Stimulated activated CD8-positive, alpha-beta memory T cell treated with anti-CD3 and anti-CD28 coated beads, Interleukin-7, amount 100 ng/mL, for 48 hours (primary cell): Measurements from ENCODE around the gene PXMP4.

Experiments used
- DNase-seq, 2 donors: peaks; one replicate each; pipeline ENCODE4 v3.0.0-alpha.2; 2020; ENCODE audit warnings: low read depth in 1 of 2; ENCODE audit errors: extremely low read depth in 1 of 2

Gene PXMP4

DNA sequence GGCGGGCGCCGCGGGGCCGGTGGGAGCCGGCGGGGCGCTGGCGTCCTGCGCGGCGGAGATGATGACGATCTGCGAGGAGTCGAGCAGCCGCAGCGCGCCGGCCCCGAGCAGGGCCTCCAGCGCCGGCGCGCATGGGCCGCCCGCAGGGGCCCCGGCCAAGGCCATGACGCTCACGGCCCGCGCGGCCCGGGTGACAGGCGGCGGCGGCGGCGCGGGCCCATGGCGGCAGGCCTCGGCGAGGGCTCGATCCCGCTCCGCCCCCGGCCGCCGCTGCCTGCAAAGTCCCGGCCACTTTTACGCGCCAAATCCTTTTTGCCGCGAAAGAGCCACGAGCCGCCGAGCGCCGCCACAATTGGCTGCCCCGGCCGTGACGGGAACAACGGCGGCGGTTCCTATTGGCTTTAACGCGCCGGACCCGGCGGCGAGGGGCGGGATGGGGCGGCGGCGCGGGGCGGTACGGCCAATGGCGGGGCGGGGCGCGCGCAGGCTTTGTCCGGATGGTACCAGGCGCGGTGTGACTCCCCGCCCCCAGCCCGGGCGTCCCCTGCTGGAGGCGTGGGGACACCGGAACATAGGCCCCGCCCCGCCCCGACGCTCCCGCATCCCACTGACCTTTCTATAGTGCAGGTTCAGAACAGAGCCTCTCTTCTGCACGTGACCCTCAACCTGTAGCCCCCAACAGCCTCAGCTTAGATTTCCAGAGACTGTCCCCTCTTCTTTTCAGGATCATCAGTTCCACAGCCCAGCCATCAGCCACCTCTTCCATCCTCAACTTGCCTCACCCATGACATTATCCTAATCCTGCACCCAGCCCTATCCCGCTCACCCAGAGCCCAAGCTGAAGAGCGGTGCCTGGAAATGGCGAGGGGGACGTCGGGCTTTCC lies 33.8 kb downstream of the PXMP4 start, which contains the start of gene E2F1:
TSS of gene E2F1 (minus strand) at position 286 of the 884 bp plus-strand sequence. CDS start at position 165, 121 bp downstream.
- DNase-seq: peak; percentile 91 to 97

DNA sequence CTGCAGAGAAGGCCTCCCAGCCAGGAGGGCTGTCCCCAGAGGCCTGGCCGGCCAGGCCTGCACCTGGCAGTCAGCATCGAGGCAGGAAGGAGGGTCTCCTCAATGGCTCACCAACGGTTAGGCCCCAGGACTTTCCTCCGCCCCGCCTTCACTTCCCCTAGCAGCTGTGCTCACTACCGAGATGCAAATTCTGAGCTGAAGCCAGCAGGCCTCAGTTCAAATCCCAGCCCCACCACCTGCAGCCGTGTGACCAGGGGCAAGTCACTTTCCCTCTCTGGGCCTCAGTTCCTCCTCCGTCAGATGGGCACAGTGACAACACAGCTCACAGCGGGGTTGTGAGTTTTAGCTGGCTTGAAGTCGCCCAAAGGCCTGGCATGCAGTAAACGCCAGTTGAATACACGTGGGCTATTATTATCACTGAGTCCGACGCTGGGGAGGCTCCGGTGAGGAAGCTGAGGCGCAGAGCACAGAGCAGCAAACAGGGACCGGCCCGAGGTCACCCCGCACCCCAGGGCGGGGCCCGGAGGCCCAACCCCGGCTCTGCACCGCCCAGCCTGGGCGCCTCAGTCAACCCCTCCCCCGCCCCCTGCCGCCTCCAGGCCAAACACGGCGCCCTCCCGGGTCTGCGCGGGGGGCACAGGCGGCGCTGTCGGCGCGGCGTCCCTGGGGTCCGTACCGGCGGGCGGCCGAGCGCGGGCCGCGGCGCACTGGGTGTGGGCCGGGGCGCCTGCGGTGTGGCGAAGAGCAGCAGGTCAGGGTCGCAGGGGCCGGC lies 34.6 kb downstream of the PXMP4 start:
- DNase-seq: peak in 1 of 2 donors; percentile 52

DNA sequence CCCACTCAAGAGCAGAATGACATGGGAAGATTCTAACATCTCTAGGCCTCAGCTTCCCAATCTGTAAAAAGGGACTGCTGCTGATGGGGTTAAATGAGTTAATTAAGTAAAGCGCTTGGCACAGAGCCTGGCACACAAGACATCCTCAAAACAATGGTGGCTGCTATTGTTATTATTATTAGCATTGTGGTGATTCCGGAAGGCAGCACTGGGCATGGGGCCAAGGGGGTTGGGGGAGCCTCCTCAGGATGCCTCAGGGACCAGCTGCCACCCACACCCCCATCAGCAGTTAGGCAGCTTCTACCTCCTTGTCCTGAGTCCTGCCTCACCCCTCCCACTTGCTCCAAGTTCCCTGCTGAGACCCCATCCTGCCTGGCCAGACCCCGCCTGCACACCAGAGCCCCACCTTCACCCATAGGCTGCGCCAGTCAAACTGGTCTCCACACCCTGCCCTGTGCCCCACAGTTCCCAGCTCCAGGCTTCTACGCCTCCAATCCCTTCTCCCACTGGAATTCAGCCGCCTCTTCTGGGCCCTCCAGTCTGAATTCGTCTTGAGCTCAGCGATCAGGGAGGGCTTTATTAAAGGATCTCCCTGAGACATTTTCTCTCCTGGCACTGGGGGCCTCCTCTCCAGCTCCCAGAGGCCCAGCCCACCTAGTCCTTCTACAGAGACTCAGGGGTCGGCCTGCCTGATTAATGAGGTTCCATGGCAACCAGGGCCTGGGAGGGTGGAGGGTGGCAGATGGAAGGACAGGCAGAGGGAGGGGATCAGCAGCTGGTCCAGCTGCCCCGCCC lies 35.4 kb downstream of the PXMP4 start:
- DNase-seq: no peak

DNA sequence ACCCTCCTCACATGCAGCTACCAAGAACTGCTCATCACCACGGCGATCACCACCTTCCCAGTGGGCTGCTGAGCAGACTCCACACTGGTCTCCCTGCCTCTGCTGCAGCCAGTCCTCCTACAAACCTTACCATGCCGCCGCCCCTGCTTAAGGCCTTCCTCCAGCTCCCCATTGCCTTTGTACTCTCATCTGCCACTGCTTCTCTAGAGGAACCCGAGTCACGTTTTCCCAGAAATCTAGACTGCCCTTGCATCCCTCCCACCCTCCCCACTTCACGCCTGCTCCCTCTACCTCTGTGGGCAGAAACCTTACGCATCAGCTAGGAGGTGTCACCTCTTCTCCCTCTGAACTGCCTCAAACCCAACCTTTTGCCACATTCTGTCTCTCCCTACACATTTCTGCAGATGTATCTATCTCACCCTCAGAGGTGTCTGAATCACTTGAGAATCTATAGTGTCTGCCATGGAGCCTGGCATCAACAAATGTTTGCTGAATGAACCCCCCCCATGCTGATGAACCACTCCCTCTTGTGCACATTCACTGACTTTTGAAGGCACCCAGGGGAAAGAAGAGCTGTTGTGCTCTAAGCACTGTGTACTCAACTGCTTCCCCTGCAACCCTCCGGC lies 38.3 kb downstream of the PXMP4 start:
- DNase-seq: peak in 1 of 2 donors; percentile 40

DNA sequence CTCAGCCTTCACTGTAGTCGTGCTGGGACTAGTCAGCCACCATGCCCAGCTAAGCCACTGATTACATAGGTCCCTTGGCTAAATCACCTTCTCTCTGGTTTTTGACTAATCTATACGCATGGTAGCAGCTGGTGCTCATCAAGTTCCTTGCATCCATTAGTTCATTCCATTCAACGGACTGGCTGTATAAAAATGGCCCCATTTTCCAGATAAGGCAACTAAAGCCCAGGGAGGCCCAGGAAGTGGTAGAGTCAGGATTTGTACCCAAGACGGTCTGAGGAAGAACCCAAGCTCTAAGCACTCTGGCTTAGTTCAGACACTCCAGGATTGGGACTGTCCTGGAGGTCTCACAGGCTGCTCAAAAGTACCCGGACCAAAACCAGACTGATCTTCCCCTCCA lies 38.8 kb downstream of the PXMP4 start:
- DNase-seq: no peak

DNA sequence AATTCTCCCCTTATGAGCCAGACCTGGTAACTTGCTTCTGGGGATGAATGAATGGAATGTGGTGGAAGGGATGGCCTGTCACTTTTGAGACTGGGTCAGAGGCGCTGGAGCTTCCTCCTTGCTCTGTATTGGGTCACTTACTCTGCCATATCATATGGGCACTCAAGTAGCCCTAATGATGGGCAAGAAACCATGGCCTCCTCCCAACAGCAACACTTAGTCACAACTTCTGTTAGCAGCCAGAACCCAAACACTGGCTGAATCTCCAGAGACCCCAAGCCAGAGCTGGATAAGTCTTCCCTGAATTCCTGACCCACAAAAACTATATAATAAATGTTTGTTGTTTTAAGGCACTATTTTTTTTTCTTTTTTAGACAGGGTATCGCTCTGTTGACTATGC lies 39.4 kb downstream of the PXMP4 start:
- no peak for DNase-seq

DNA sequence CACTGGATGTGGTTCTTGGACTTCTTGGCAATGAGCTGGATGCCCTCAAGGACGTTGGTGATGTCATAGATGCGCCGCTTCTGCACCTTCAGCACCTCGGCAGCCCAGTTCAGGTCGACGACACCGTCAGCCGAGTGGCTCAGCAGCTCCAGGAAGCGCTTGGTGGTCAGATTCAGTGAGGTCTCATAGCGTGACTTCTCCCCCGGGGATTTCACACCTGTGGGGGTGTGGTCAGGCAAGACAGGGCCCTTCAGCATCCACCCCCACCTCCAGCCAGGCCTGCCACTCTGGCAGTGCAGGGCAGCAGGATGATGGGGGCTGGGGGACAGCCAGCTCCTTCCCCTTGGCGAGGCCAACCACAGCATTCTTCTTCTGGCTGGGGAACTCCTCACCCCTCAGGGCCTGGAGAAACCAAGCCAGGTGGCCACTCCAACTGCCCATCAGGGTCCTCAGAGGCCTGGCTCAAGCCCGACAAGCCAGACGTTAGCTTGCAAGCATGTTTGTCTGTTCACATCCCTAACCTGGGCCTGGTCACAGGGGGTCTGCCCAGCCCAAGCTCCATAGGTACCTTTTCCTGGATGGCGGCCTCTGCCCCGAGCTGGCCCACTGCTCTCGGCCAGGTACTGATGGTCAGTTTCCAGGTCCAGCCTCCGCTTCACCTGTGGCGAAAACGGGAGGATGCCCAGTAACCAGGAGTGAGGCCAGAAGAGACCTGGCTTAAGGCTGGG lies 40.2 kb downstream of the PXMP4 start:
- DNase-seq: peak; percentile 37 to 55

DNA sequence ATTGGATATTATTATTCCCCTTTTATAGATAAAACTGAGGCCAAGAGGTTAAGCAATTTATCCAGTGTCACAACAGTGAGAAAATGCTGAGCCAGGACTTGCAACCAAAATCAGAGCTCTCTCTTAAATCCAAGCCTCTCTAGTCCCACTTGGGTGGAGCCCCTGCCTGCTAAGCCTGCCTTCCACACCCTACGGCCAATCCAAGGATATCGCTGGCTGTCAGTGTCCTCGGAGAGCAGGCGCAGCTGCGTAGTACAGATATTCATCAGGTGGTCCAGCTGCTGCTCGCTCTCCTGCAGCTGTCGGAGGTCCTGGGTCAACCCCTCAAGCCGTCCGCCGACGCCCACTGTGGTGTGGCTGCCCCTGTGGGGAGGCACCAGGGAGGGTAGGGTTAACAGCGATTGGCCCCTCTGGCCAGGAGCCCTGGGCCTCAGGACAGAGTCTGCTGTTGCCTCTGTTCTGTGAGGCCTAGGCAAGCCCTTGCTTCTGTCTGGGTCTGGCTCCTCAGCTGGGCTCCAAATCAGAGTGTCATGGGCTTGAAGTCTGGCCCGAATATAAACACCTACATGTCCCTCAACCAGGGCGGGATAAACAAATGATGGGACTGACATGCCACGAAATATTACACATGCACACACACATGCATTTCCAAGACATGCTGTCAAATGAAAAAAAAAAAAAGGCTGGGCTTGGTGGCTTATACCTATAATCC lies 42.0 kb downstream of the PXMP4 start:
- no peak for DNase-seq

DNA sequence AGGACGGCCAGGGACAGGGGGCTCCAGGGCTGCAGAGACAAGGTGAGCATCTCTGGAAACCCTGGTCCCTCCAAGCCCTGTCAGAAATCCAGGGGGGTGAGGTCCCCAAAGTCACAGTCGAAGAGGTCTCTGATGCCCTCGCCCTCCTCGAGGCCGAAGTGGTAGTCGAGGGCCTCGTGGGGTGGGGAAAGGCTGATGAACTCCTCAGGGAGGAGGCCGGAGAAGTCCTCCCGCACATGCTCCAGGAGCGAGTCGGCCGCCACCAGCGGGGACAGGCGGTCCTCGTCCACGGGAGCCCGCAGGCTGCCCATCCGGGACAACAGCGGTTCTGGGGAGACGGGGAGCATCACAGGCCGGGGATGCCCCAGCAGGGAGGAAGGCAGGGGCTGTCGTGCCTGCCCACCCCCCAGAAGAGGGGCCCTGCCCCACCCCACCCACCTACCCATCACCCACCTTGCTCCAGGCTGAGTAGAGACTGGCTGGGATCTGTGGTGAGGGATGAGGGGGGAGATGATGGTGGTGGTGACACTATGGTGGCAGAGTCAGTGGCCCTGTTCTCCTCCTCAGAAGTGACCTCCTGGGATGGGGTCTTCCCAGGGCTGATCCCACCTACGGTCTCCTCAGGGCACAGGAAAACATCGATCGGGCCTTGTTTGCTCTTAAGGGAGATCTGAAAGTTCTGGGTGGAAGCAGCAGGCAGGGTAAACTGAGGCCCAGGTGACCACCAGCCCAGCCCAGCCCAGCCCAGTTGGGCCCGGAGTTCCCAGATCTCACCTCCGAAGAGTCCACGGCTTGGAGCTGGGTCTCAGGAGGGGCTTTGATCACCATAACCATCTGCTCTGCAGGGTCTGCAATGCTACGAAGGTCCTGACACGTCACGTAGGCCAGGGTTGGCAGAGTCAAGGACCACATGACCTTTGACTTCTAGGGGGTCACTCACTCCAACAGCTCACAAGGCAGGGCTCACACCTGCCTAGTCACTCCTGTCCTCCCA lies 43.2 kb downstream of the PXMP4 start:
- no peak for DNase-seq

DNA sequence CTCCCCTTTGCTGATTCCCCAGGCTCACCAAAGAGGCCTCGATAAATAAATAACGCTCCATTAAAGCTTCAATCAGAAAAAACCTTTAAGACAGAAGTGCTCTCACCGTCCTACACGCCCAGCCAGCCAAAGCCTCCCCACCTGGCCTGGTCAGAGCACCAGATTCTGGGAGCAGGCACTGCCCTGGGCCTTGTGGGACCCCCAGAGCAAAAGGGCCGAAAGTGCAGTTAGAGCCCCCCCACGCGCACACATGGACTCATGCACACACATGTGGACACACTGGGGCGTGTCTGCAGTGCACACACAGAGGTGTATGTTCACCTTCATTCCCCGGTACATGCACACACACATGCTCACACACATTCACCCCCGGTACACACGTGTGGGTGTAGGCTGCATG lies 44.0 kb downstream of the PXMP4 start:
- DNase-seq: no peak

DNA sequence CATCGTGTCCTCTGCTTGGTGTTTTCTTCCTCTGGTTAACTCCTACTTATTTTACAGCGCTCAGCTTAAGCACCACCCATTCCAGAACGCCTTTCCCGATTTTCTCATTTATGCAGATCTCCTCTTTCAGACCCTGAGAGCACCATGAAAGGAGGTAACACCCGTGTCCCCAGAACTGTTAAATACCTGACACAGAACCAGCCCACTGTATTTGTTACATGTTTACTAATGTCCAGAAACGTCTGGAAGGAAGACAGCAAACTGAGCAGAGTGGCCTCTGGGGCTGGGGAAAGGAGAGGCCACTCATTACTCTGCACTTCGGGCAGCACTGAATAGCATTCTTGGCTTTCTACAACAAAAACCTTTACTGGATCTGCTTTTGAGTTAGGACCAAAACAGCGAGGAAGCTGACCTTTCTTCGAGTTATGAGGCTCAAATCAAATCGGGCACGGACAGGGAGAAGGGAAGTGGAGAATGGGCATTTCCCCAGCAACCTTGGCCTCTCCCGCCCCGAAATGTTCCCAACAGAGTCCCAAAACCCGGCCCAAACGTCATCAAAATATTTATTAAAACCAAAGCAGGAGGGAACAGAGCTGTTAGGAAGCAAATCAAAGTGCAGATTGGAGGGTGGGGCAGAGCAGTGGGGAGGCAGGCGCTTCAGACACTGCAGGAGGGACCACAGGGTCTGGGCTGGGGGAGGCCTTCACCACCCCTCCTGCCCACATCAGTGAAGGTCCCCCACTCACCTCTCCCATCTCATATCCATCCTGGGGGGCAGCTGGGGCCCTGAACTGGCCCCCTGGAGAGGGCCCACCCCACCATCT lies 44.8 kb downstream of the PXMP4 start:
- no peak for DNase-seq

DNA sequence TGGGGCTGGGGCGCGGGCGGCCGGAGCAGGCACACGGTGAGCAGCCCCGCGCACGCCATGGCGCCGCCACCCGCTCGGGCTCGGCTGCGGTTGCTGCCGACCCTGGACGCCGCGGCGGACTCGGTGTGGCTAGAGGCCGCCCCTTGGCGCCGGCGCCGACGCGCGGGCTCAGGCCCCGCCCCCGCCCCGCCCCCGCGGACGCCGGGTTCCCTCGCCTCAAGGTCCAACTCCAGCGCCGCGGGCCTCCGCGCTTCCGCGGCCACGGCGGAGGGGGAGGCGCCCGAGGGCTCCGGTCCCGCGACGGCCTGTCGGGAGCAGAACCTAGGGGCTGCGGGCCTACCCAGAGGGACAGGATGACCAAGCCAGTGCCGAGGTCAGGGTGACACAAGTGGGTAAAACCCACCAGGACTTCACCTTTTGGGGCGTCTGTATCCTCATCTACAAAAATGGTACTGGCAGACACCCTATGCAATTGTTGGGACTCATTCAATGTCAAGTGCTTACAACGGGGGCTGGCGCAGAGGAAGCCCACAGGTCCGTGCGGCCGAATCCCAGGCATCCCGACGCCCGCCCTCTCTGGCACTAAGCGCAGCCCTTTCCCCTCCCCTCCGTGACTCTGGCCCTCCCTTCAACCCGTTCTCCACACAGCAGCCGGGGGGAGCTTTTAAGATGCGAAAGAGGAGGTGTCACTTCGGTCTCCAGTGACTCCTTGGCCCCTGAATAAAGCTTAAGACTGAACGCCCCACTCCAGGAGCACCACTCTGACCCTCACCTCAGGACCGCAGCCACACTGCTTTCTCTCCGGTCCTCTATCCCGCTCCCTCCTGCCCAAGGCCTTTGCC lies 45.6 kb downstream of the PXMP4 start, which contains the start of gene NECAB3:
TSS of gene NECAB3 (minus strand) at position 135 of the 842 bp plus-strand sequence. CDS start at position 59, 76 bp downstream.
- DNase-seq: peak in 1 of 2 donors; percentile 53

DNA sequence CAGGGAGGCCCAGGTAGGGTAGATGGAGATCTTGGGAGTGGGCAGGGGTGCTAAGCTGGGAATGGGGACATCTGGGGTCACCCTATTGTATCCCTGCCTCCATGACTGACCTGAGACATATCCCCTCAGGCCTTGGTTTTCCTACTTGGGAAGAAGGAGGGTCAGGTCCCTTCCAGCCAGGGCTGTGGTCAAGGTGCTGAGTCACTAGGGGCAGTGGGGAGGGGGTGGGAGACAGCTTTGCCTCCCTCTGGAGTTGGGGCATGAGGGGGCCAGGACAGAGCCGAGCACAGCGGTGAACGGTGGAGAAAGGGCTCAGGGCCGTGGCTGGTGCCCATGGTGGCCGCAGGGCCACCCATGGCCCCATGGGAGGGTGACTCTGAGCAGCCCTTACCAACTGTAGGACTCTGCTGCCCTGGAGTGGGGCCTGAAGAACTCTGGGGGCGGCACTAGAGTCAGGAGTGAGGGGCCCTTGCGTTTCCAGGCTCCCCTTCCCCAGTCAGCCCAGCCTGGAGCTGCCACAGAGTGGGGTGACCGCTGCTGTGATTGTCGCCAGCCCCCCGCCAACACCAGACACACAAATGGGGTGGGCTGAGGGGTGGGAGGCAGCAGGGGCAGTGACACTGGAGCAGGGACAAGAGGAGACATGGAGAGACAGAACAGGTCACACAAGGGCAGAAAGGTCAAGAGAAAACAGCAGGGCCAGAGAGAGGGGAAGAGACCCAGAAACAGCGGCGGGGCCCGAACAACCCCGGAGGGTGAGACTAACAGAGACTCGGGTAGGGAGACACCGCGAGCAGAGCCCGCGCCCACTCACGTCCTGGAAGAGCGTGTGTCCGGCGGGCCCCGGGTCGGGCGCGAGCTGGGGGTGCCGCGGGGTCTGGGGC lies 46.5 kb downstream of the PXMP4 start:
- no peak for DNase-seq

DNA sequence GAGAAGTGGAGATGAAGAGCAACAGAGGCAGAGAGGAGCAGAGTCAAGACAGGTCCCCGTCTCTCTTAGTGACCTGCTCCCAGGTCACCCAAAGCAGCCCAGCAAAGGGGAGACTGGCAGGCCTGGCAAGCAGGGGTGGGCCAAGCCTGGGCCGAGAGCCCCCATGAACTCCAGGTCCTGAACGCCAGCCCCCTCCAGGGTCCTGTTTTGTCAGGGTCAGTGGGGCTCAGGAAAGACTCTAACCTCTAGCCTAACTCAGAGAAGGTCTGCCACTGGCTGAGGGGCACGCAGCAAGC lies 47.0 kb downstream of the PXMP4 start:
- DNase-seq: no peak

DNA sequence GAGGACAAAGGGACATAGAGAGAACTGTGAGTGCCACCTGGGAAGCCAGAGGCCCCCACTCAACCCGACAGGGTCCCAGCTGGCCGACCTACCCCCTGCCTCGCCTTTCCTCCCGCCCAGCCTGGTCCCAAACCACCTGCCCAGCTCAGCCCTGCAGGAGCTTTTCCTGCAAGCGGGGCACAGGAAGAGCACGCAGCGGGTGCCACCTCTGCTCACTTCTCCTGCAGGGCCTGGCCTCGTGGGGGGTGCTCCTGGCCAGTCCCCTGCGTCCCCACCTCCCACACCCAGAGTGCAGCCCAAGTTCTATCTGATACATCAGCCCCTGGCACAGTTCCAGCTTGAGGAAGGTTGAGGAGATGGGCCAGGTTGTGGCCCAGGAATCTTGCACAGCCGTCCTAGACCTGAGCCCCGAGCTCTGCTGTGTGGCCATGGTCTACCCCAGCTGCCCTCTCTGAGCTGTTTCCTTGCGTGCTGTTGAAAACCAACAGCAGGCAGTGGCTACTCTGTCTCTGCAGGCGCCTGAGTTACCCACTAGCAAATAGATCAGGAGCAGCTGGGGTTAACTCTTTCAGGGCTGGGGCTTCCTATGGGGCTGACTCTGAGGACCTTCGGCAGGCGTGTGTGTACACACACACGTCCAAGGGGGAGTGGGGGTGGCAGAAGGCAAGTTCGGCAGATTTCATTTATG lies 47.5 kb downstream of the PXMP4 start:
- no peak for DNase-seq
